EH (cell line): ENCODE results near the gene TTR.

Experiments used
- DNase-seq: peaks from one replicate; pipeline ENCODE4 v3.0.0-alpha.2; 2015; ENCODE audit warnings: low read depth

Gene TTR

GRCh38 chr18:31591628-31592027, at the start of gene TTR:
TTR (plus strand) TSS chr18:31591877; CDS start chr18:31591903, 26 bp downstream.
- no peak for DNase-seq

- peak; percentile 14 for DNase-seq
These were observed 45.2 kb upstream of the TTR start for GRCh38 chr18:31546476-31546875.

- no peak for DNase-seq
These were observed 42.8 kb upstream of the TTR start for GRCh38 chr18:31548853-31549252.

- DNase-seq, result no peak
These were observed 42.3 kb upstream of the TTR start for GRCh38 chr18:31549416-31549815.

- no peak for DNase-seq
These were observed 39.8 kb upstream of the TTR start for GRCh38 chr18:31551883-31552282.

GRCh38 chr18:31553800-31554199, 37.9 kb upstream of the TTR start:
- DNase-seq, result no peak

- DNase-seq, result no peak
These were observed 36.9 kb upstream of the TTR start for GRCh38 chr18:31554776-31555175.

GRCh38 chr18:31555971-31556747, 35.5 kb upstream of the TTR start:
- DNase-seq, result peak; percentile 57

- no peak for DNase-seq
These were observed 34.2 kb upstream of the TTR start for GRCh38 chr18:31557446-31557845.

GRCh38 chr18:31558567-31558966, 33.1 kb upstream of the TTR start:
- no peak for DNase-seq

GRCh38 chr18:31562726-31563125, 29.0 kb upstream of the TTR start:
- DNase-seq, result no peak

GRCh38 chr18:31563778-31564177, 27.9 kb upstream of the TTR start:
- no peak for DNase-seq

GRCh38 chr18:31565345-31565744, 26.3 kb upstream of the TTR start:
- no peak for DNase-seq

GRCh38 chr18:31565782-31566512, 25.7 kb upstream of the TTR start:
- DNase-seq, result no peak

GRCh38 chr18:31566576-31567306, 24.9 kb upstream of the TTR start:
- no peak for DNase-seq

- no peak for DNase-seq
These were observed 19.3 kb upstream of the TTR start for GRCh38 chr18:31572368-31572767.

GRCh38 chr18:31573051-31573450, 18.6 kb upstream of the TTR start:
- DNase-seq, result no peak

GRCh38 chr18:31574359-31574758, 17.3 kb upstream of the TTR start:
- DNase-seq, result no peak

- DNase-seq, result no peak
These were observed 16.0 kb upstream of the TTR start for GRCh38 chr18:31575515-31576257.

- DNase-seq, result no peak
These were observed 15.0 kb upstream of the TTR start for GRCh38 chr18:31576670-31577069.

- no peak for DNase-seq
These were observed 14.5 kb upstream of the TTR start for GRCh38 chr18:31577195-31577594.

GRCh38 chr18:31578126-31578525, 13.6 kb upstream of the TTR start:
- no peak for DNase-seq
